ENCODE data around the gene ABAT.

Gene ABAT

GRCh38 chr16:8708536-8708935 lies 34.1 kb downstream of the ABAT start:
- no peaks in the 10 kb centered on the region for H3K27me3 ChIP-seq (ENCODE audit: low read depth, low read length)
- H3K4me1 ChIP-seq (ENCODE audit: low read length): no peaks in the 10 kb centered on the region
- no peak for TF ChIP-seq EZH2phosphoT487 (IDR thresholded peaks at IDR 0.05; ENCODE audit: low read depth)
- TF ChIP-seq CTCF (IDR thresholded peaks at IDR 0.05; ENCODE audit: low read depth, low read length): no peak
- no peak overlapping the region for H3K4me2 ChIP-seq (ENCODE audit: low read length)
- no peak overlapping the region for H3K27ac ChIP-seq (ENCODE audit: low read length)
- no peaks in the 10 kb centered on the region for H4K20me1 ChIP-seq (ENCODE audit: insufficient read depth, low read length)
- no peak overlapping the region for H3K9ac ChIP-seq (ENCODE audit: low read length)
- H2AFZ ChIP-seq (ENCODE audit: low read depth, low read length): no peak overlapping the region
- no peaks in the 10 kb centered on the region for H3K36me3 ChIP-seq (replicated peaks; ENCODE audit: low read depth, low read length)
- no peaks in the 10 kb centered on the region for H3K79me2 ChIP-seq (ENCODE audit: low read length)
- no peak overlapping the region for H3K4me3 ChIP-seq (ENCODE audit: low read length)
- H3K9me3 ChIP-seq (ENCODE audit: insufficient read depth, low read length): no peaks in the 10 kb centered on the region

DNA sequence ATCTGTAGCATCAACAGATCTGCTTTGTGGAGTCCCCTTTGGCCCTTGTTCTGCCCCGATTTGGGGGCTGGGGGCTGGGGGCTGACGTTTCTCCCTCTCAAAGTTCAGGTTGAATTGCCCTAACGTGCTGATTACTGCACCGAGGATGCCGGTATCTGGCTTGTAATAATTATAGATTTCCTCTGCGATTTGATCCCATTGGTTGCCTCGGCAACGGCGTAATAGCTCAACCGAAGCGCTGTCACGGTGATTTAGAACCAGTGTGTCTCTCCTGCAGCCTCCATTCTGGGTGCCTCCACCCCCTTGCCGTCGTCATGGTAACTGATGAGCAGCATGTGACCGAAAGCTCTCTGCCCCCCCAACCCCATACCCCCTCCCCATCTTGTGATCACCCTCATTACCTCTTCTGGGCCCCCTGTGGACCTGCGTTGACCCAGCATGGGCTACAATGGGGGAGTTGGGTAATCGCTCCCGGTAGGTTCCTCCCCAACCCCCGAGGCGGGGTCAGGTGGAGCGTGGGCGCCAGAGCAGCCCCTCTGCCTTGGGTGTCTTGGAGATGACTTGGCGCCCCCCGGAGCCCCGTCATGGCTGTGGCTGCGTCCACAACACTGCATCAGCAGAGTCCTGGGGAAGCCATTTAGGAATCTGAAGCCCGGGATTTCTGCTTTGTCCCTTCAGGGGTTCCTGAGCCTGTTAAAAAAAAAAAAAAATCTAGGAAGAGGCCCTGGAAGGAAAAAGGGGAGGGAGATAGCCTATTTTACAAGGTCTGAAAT lies 38.4 kb downstream of the ABAT start:
- Histone ChIP-seq H3K79me2 (ENCODE audit: low read length) (no peaks in the 10 kb centered on the region), H4K20me1 (ENCODE audit: insufficient read depth, low read length) (no peaks in the 10 kb centered on the region), H3K9me3 (ENCODE audit: insufficient read depth, low read length) (no peaks in the 10 kb centered on the region), H2AFZ (ENCODE audit: low read depth, low read length) (no peak overlapping the region), H3K4me1 (ENCODE audit: low read length) (no peaks in the 10 kb centered on the region), H3K27ac (ENCODE audit: low read length) (no peak overlapping the region), H3K4me2 (ENCODE audit: low read length) (no peak overlapping the region), H3K9ac (ENCODE audit: low read length) (no peak overlapping the region), H3K36me3 (replicated peaks; ENCODE audit: low read depth, low read length) (no peaks in the 10 kb centered on the region), H3K27me3 (ENCODE audit: low read depth, low read length) (no peaks in the 10 kb centered on the region), H3K4me3 (ENCODE audit: low read length) (no peak overlapping the region)
- TF ChIP-seq CTCF (IDR thresholded peaks at IDR 0.05; ENCODE audit: low read depth, low read length) (no peak), EZH2phosphoT487 (IDR thresholded peaks at IDR 0.05; ENCODE audit: low read depth) (no peak)

DNA sequence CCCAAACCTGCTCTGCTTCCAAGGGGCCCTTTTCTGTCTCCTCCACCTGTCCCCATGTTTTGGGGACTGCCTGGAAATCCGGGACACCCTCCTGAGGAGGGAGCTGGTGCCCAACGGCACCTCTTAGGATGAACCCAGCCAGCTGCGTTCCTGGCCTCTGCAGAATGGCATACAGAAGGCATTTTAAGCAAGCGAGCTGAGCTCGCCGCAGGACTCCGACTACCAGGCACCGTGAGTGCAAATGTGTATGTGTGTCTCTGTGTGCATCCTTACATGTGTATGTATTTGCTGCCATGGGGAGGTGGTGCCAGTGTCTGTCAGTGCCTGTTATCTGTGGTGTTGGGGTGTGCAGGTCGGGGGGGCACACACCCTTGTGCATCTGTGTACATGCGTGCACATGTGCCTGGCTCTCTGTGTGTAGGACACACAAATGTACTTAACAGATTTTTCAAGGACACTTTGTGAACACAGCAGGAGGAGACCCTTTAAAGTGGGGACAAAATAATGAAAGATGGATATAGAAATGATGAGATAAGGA lies 39.3 kb downstream of the ABAT start:
- Histone ChIP-seq H4K20me1 (ENCODE audit: insufficient read depth, low read length) (no peaks in the 10 kb centered on the region), H3K36me3 (replicated peaks; ENCODE audit: low read depth, low read length) (no peaks in the 10 kb centered on the region), H3K27me3 (ENCODE audit: low read depth, low read length) (no peaks in the 10 kb centered on the region; the same call in 1 of the 2 replicates), H2AFZ (ENCODE audit: low read depth, low read length) (no peak overlapping the region), H3K4me2 (ENCODE audit: low read length) (no peak overlapping the region), H3K9ac (ENCODE audit: low read length) (no peak overlapping the region), H3K4me1 (ENCODE audit: low read length) (no peaks in the 10 kb centered on the region), H3K4me3 (ENCODE audit: low read length) (no peak overlapping the region), H3K79me2 (ENCODE audit: low read length) (no peaks in the 10 kb centered on the region), H3K9me3 (ENCODE audit: insufficient read depth, low read length) (no peaks in the 10 kb centered on the region), H3K27ac (ENCODE audit: low read length) (no peak overlapping the region)
- TF ChIP-seq CTCF (IDR thresholded peaks at IDR 0.05; ENCODE audit: low read depth, low read length) (no peak), EZH2phosphoT487 (IDR thresholded peaks at IDR 0.05; ENCODE audit: low read depth) (no peak)

DNA sequence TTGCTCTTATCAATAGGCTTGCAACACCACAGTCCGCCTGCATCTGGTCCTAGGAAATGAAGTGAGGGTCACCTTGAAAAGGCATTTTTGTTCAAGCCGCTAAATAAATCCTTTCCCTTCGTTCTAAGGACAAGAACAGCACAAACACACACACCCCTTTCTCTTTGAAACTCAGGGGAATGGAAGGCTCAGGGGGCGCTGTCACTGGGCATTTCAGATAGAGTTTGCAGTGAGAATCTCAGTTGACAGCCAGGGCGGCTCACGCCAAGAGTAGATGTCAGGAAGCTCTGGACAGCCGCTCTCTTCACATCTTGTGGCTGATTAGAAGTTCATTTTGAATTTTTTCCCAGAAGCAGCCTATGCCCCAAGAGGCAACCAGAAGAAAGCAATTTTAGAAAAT lies 39.8 kb downstream of the ABAT start:
- Histone ChIP-seq H3K27me3 (ENCODE audit: low read depth, low read length) (no peaks in the 10 kb centered on the region; the same call in 1 of the 2 replicates), H3K36me3 (replicated peaks; ENCODE audit: low read depth, low read length) (no peaks in the 10 kb centered on the region), H3K27ac (ENCODE audit: low read length) (no peak overlapping the region), H4K20me1 (ENCODE audit: insufficient read depth, low read length) (no peaks in the 10 kb centered on the region), H3K9me3 (ENCODE audit: insufficient read depth, low read length) (no peaks in the 10 kb centered on the region), H3K9ac (ENCODE audit: low read length) (no peak overlapping the region), H3K79me2 (ENCODE audit: low read length) (no peaks in the 10 kb centered on the region), H3K4me2 (ENCODE audit: low read length) (no peak overlapping the region), H2AFZ (ENCODE audit: low read depth, low read length) (no peak overlapping the region), H3K4me3 (ENCODE audit: low read length) (no peak overlapping the region), H3K4me1 (ENCODE audit: low read length) (no peaks in the 10 kb centered on the region)
- TF ChIP-seq EZH2phosphoT487 (IDR thresholded peaks at IDR 0.05; ENCODE audit: low read depth) (no peak), CTCF (IDR thresholded peaks at IDR 0.05; ENCODE audit: low read depth, low read length) (no peak)
